ENCODE measurements around the gene EIF5AL1.
"Not testable (repeated sequence)": the region's sequence is repeated elsewhere in the genome, so short reads cannot be mapped to it uniquely, and the experiment has no call there.

Gene EIF5AL1

GRCh38 chr10:79511891-79512583 lies at the start of gene EIF5AL1:
TSS of gene EIF5AL1 (plus strand) at chr10:79512533. CDS start at chr10:79512650, 117 bp downstream.
- not testable (repeated sequence) for DNase-seq

- DNase-seq: no peak
These were observed 48.5 kb upstream of the EIF5AL1 start for GRCh38 chr10:79463578-79464496.

GRCh38 chr10:79465341-79465740 lies 47.0 kb upstream of the EIF5AL1 start:
- no peak for DNase-seq

- no peak for DNase-seq
These were observed 44.2 kb upstream of the EIF5AL1 start for GRCh38 chr10:79468015-79468560.

GRCh38 chr10:79468841-79469585 lies 43.3 kb upstream of the EIF5AL1 start:
- no peak for DNase-seq

- no peak for DNase-seq
These were observed 42.2 kb upstream of the EIF5AL1 start for GRCh38 chr10:79470096-79470495.

- no peak for DNase-seq
These were observed 40.6 kb upstream of the EIF5AL1 start for GRCh38 chr10:79471776-79472175.

- DNase-seq: no peak
These were observed 39.9 kb upstream of the EIF5AL1 start for GRCh38 chr10:79472449-79472848.

- DNase-seq: no peak
These were observed 39.4 kb upstream of the EIF5AL1 start for GRCh38 chr10:79472951-79473350.

GRCh38 chr10:79473496-79474095 lies 38.7 kb upstream of the EIF5AL1 start:
- DNase-seq: no peak

- no peak for DNase-seq
These were observed 37.1 kb upstream of the EIF5AL1 start for GRCh38 chr10:79475119-79475653.

GRCh38 chr10:79475877-79476276 lies 36.5 kb upstream of the EIF5AL1 start:
- no peak for DNase-seq

GRCh38 chr10:79476645-79477044 lies 35.7 kb upstream of the EIF5AL1 start:
- DNase-seq: no peak

GRCh38 chr10:79477456-79477855 lies 34.9 kb upstream of the EIF5AL1 start:
- DNase-seq: no peak

GRCh38 chr10:79479283-79479909 lies 32.9 kb upstream of the EIF5AL1 start:
- DNase-seq: no peak

GRCh38 chr10:79482304-79482703 lies 30.0 kb upstream of the EIF5AL1 start:
- DNase-seq: no peak

GRCh38 chr10:79482741-79483140 lies 29.6 kb upstream of the EIF5AL1 start:
- no peak for DNase-seq

GRCh38 chr10:79483299-79483698 lies 29.0 kb upstream of the EIF5AL1 start:
- DNase-seq: no peak

GRCh38 chr10:79483948-79484347 lies 28.4 kb upstream of the EIF5AL1 start:
- DNase-seq: no peak

GRCh38 chr10:79484476-79484875 lies 27.9 kb upstream of the EIF5AL1 start:
- no peak for DNase-seq

GRCh38 chr10:79487296-79488194 lies 24.8 kb upstream of the EIF5AL1 start:
- DNase-seq: no peak

All from activated T-cell treated with anti-CD3 and anti-CD28 coated beads for 4 hours (primary cell).